HAP-1 (cell line): Measurements from ENCODE around the gene SEMA3E.

Experiments used
- DNase-seq, 2 experiments: peaks; one replicate each; pipeline ENCODE4 v3.0.0-alpha.2; 2016 to 2020; ENCODE audit warnings: low spot score in 2 of 2
- H3K27me3 ChIP-seq: fragments of 250-450 bp; sonication (Bioruptor Pico); 2 replicates; pipeline ENCODE4 v1.5.1; 2020; ENCODE audit warnings: low read depth, mild to moderate bottlenecking, moderate library complexity
- H3K36me3 ChIP-seq: fragments of 250-450 bp; sonication (Bioruptor Pico); replicated peaks from 2 replicates; pipeline ENCODE4 v1.5.1; 2020; ENCODE audit warnings: mild to moderate bottlenecking
- H3K4me1 ChIP-seq: fragments of 250-450 bp; sonication (Bioruptor Pico); 2 replicates; pipeline ENCODE4 v1.5.1; 2020; ENCODE audit warnings: mild to moderate bottlenecking
- H3K4me3 ChIP-seq: fragments of 250-450 bp; sonication (Bioruptor Pico); 2 replicates; pipeline ENCODE4 v1.5.1; 2020; ENCODE audit warnings: mild to moderate bottlenecking, moderate library complexity
- H3K9me3 ChIP-seq: fragments of 250-450 bp; sonication (Bioruptor Pico); 2 replicates; pipeline ENCODE4 v1.5.1; 2020; ENCODE audit warnings: mild to moderate bottlenecking, moderate library complexity
- in situ Hi-C: fragments of 300-500 bp; cut with MboI; formaldehyde crosslinking; loops from 3 replicates; pipeline ENCODE4 v1.14.3; 2020; ENCODE audit warnings: low sequenced_read_pairs, inconsistent platforms, mixed read lengths

Gene SEMA3E

DNA sequence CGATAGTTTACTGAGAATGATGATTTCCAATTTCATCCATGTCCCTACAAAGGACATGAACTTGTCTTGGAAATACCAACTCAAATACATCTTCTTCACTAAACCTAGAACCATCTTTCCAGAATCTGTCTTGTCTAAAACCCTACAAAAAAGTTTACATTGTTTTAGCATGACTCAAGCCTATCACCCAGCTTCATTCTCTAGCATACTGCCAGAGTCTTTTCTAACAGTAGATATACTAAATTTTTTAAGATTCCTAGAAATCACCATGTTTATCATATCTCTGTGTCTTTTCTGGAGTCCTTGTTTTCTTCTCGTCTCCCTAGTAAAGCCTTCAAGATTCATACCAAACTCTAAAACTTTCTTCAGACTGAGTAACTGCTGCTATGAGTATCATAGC, 129.7 kb downstream of the SEMA3E start:
- no peak for DNase-seq

GRCh38 chr7:83517035-83517700, 131.8 kb downstream of the SEMA3E start:
- in situ Hi-C loops, result no loop called here
- no peaks in the 10 kb centered on the region for H3K27me3 ChIP-seq
- peak; percentile 20 to 96 for DNase-seq
- H3K36me3 ChIP-seq, result no peaks in the 10 kb centered on the region
- H3K4me1 ChIP-seq, result peaks cover 38% of the 10 kb centered on the region
- H3K4me3 ChIP-seq, result no peak overlapping the region
- H3K9me3 ChIP-seq, result no peaks in the 10 kb centered on the region

More for the DNA sequence above, 129.7 kb downstream of the SEMA3E start:
- in situ Hi-C loops, result no loop called here
- Histone ChIP-seq H3K4me3 (no peak overlapping the region), H3K27me3 (no peaks in the 10 kb centered on the region), H3K9me3 (no peaks in the 10 kb centered on the region), H3K36me3 (no peaks in the 10 kb centered on the region), H3K4me1 (peaks cover 27% of the 10 kb centered on the region)

GRCh38 chr7:83514977-83515376, 134.0 kb downstream of the SEMA3E start:
- DNase-seq, result no peak
- in situ Hi-C loops, result no loop called here
- H3K4me3 ChIP-seq, result no peak overlapping the region
- peaks cover 38% of the 10 kb centered on the region for H3K4me1 ChIP-seq
- H3K36me3 ChIP-seq, result no peaks in the 10 kb centered on the region
- H3K27me3 ChIP-seq, result no peaks in the 10 kb centered on the region
- no peaks in the 10 kb centered on the region for H3K9me3 ChIP-seq

- Histone ChIP-seq H3K27me3 (no peaks in the 10 kb centered on the region), H3K9me3 (no peaks in the 10 kb centered on the region), H3K36me3 (no peaks in the 10 kb centered on the region), H3K4me1 (peaks cover 12% of the 10 kb centered on the region), H3K4me3 (no peak overlapping the region)
- no peak for DNase-seq
- in situ Hi-C loops, result no loop called here
Measured at GRCh38 chr7:83509255-83510021, 139.5 kb downstream of the SEMA3E start.

- Histone ChIP-seq H3K36me3 (no peaks in the 10 kb centered on the region), H3K9me3 (no peaks in the 10 kb centered on the region), H3K4me3 (no peak overlapping the region), H3K4me1 (no peaks in the 10 kb centered on the region), H3K27me3 (no peaks in the 10 kb centered on the region)
- in situ Hi-C loops, result no loop called here
- DNase-seq, result no peak
Measured at GRCh38 chr7:83504330-83504729, 144.6 kb downstream of the SEMA3E start.

GRCh38 chr7:83502636-83503035, 146.3 kb downstream of the SEMA3E start:
- Histone ChIP-seq H3K4me3 (no peak overlapping the region), H3K27me3 (no peaks in the 10 kb centered on the region), H3K36me3 (no peaks in the 10 kb centered on the region), H3K9me3 (no peaks in the 10 kb centered on the region), H3K4me1 (peaks cover 1% of the 10 kb centered on the region)
- in situ Hi-C loops, result no loop called here
- DNase-seq, result no peak

DNA sequence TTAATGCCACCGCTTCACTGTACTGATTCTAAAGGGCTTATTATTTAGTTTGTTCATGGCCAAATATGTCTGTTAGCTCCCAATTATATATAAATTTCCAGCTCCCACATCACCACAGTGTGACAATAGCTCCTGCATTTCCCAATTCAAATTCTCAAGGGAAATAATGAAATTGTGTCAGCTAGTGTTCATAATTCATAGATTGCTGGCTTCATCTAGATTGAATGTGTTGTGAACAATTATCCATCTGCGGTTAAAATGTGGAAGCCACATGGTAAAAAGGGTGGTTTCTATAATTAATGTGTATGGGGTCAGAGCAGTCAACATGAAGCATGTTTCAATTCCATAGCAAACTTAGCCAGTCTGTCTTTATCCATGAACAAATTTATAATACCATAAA, 154.3 kb downstream of the SEMA3E start:
- Histone ChIP-seq H3K4me3 (no peak overlapping the region), H3K4me1 (peaks cover 11% of the 10 kb centered on the region), H3K36me3 (no peaks in the 10 kb centered on the region), H3K27me3 (no peaks in the 10 kb centered on the region), H3K9me3 (no peaks in the 10 kb centered on the region)
- DNase-seq, result no peak
- in situ Hi-C loops, result no loop called here

GRCh38 chr7:83492802-83493201, 156.1 kb downstream of the SEMA3E start:
- no peak for DNase-seq
- in situ Hi-C loops, result no loop called here
- H3K4me1 ChIP-seq, result peaks cover 11% of the 10 kb centered on the region
- H3K27me3 ChIP-seq, result no peaks in the 10 kb centered on the region
- H3K9me3 ChIP-seq, result no peaks in the 10 kb centered on the region
- H3K4me3 ChIP-seq, result no peak overlapping the region
- H3K36me3 ChIP-seq, result no peaks in the 10 kb centered on the region

DNA sequence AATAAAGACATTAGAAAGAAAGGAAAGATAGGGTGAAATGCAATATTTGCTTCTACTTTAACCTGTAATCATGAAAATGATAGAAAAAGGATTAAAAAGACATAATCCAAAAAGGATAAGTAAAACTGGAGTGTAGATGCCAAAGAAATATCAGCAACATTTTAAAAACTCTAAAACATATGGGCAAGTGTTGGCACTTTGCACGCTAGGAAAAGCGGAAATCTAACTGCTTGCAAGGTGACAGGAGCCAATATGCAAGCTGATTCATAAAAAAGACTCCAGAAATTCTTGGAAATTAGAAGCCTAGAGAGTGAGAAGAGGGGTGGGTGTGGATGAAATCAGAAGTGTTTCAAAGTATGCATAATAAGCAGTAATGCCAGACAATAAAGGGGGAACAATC, 161.1 kb downstream of the SEMA3E start:
- Histone ChIP-seq H3K36me3 (no peaks in the 10 kb centered on the region), H3K27me3 (no peaks in the 10 kb centered on the region), H3K9me3 (no peaks in the 10 kb centered on the region), H3K4me1 (no peaks in the 10 kb centered on the region), H3K4me3 (no peak overlapping the region)
- in situ Hi-C loops, result no loop called here
- no peak for DNase-seq

- Histone ChIP-seq H3K9me3 (no peaks in the 10 kb centered on the region), H3K4me3 (no peak overlapping the region), H3K4me1 (no peaks in the 10 kb centered on the region), H3K36me3 (no peaks in the 10 kb centered on the region), H3K27me3 (no peaks in the 10 kb centered on the region)
- in situ Hi-C loops, result no loop called here
- DNase-seq, result no peak
Measured at GRCh38 chr7:83486957-83487356, 162.0 kb downstream of the SEMA3E start.

GRCh38 chr7:83486536-83486935, 162.4 kb downstream of the SEMA3E start:
- H3K9me3 ChIP-seq, result no peaks in the 10 kb centered on the region
- in situ Hi-C loops, result no loop called here
- H3K36me3 ChIP-seq, result no peaks in the 10 kb centered on the region
- H3K4me1 ChIP-seq, result no peaks in the 10 kb centered on the region
- H3K4me3 ChIP-seq, result no peak overlapping the region
- no peak for DNase-seq
- no peaks in the 10 kb centered on the region for H3K27me3 ChIP-seq

- in situ Hi-C loops, result no loop called here
Measured at GRCh38 chr7:83484826-83485225, 164.1 kb downstream of the SEMA3E start.

GRCh38 chr7:83484266-83484665, 164.7 kb downstream of the SEMA3E start:
- no peak for DNase-seq
- Histone ChIP-seq H3K9me3 (no peaks in the 10 kb centered on the region), H3K4me1 (no peaks in the 10 kb centered on the region), H3K4me3 (no peak overlapping the region), H3K36me3 (no peaks in the 10 kb centered on the region), H3K27me3 (no peaks in the 10 kb centered on the region)
- in situ Hi-C loops, result no loop called here

More at GRCh38 chr7:83484826-83485225, 164.1 kb downstream of the SEMA3E start:
- Histone ChIP-seq H3K9me3 (no peaks in the 10 kb centered on the region), H3K27me3 (no peaks in the 10 kb centered on the region), H3K36me3 (no peaks in the 10 kb centered on the region), H3K4me1 (no peaks in the 10 kb centered on the region), H3K4me3 (no peak overlapping the region)
- no peak for DNase-seq

DNA sequence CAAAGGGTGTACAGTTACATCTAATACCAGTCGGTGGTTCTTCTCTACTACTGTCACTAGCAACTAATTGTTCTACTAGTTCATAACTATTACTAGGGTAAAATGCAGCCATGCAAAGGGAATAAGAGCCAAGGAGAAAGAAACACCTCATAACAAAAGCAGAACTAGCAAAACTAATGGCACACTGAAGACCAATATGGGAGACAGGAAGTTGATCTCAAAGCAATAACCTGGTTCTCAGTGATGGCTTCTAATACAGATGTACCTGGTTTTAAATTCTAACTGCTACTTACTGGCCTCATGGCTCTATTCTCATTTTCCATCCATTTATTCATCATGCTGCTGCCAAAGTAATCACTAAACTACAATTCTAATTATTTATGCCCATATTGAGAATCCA, 170.3 kb downstream of the SEMA3E start:
- no peak overlapping the region for H3K4me3 ChIP-seq
- H3K4me1 ChIP-seq, result peaks cover 19% of the 10 kb centered on the region
- no peaks in the 10 kb centered on the region for H3K36me3 ChIP-seq
- no peaks in the 10 kb centered on the region; the same call in 1 of the 2 replicates for H3K9me3 ChIP-seq
- no peaks in the 10 kb centered on the region for H3K27me3 ChIP-seq
- no peak for DNase-seq
- in situ Hi-C loops, result no loop called here
